Measurements from ENCODE around the gene RTCB.

DNA sequence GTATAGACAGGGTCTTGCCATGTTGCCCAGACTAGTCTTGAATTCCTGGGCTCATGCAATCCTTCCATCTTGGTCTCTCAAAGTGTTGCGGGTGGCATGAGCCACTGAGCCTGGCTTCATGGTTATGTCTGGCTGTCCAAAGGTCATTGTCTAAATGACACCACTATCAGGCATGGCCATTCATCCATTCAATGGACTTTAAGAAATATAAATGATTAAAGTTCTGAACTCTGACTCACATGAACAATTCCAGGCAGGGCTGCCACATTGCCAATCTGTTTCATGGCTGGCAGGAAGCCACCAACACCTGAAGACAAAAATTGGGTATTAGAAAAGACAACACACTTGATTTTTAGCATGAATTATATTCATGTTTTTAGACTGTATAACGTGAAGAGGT lies 4.1 kb downstream of the RTCB start:
- TF ChIP-seq POLR2AphosphoS5 (IDR thresholded peaks at IDR 0.05) (no peak), POLR2A (IDR thresholded peaks at IDR 0.05) (no peak), EP300 (IDR thresholded peaks at IDR 0.05) (no peak)
- TF ChIP-seq, protein P1, sequence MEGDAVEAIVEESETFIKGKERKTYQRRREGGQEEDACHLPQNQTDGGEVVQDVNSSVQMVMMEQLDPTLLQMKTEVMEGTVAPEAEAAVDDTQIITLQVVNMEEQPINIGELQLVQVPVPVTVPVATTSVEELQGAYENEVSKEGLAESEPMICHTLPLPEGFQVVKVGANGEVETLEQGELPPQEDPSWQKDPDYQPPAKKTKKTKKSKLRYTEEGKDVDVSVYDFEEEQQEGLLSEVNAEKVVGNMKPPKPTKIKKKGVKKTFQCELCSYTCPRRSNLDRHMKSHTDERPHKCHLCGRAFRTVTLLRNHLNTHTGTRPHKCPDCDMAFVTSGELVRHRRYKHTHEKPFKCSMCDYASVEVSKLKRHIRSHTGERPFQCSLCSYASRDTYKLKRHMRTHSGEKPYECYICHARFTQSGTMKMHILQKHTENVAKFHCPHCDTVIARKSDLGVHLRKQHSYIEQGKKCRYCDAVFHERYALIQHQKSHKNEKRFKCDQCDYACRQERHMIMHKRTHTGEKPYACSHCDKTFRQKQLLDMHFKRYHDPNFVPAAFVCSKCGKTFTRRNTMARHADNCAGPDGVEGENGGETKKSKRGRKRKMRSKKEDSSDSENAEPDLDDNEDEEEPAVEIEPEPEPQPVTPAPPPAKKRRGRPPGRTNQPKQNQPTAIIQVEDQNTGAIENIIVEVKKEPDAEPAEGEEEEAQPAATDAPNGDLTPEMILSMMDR (IDR thresholded peaks at IDR 0.05), result no peak

All from stomach (tissue), 4 donors.